ENCODE data around the gene NTMT1. TPM values are rescaled to one million over a fixed set of nuclear protein-coding genes. Genes with fewer than 3 reads are reported as not detected.

NTMT1 gene
- total RNA-seq, 1 donor from 2014 or later: 40.8 TPM

DNA sequence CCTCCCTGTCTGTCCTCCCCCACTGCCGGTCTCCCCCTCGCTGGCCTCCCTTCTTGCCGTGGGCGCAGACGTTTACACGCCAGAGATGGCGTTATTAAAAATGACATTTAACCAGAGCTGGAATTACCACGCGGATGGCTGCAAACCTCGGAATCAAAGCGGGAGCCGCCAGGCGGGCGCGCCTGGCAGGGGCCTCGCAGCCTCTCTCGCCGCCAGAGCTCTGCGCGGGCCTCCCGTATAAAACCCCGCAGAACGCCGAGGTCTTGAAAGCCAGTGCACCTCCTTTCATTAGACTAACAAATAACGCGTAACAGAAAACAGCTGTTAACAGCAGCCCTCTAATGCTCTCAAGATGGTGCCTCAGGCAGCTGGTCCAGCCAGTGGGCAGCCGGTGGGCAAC, 49.7 kb downstream of the NTMT1 start:
- Histone ChIP-seq H3K4me3 (ENCODE audit: low read depth, low read length) (no peak overlapping the region), H3K27me3 (ENCODE audit: control insufficient read depth, insufficient read depth, low read length) (peaks cover 40% of the 10 kb centered on the region), H3K36me3 (ENCODE audit: control insufficient read depth, insufficient read depth, low read length) (no peaks in the 10 kb centered on the region)
- TF ChIP-seq, protein P1, sequence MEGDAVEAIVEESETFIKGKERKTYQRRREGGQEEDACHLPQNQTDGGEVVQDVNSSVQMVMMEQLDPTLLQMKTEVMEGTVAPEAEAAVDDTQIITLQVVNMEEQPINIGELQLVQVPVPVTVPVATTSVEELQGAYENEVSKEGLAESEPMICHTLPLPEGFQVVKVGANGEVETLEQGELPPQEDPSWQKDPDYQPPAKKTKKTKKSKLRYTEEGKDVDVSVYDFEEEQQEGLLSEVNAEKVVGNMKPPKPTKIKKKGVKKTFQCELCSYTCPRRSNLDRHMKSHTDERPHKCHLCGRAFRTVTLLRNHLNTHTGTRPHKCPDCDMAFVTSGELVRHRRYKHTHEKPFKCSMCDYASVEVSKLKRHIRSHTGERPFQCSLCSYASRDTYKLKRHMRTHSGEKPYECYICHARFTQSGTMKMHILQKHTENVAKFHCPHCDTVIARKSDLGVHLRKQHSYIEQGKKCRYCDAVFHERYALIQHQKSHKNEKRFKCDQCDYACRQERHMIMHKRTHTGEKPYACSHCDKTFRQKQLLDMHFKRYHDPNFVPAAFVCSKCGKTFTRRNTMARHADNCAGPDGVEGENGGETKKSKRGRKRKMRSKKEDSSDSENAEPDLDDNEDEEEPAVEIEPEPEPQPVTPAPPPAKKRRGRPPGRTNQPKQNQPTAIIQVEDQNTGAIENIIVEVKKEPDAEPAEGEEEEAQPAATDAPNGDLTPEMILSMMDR (IDR thresholded peaks at IDR 0.05; ENCODE audit: insufficient read depth, low read length, severe bottlenecking): no peak
- no peak for DNase-seq (ENCODE audit: low read depth)
- FAIRE-seq: no peak

GRCh38 chr9:129676287-129676686, 50.3 kb downstream of the NTMT1 start:
- H3K27me3 ChIP-seq (ENCODE audit: control insufficient read depth, insufficient read depth, low read length): peaks cover 40% of the 10 kb centered on the region
- DNase-seq (ENCODE audit: low read depth) (no peak), FAIRE-seq (no peak)
- H3K4me3 ChIP-seq (ENCODE audit: low read depth, low read length): no peak overlapping the region
- TF ChIP-seq, protein P1 (IDR thresholded peaks at IDR 0.05; ENCODE audit: insufficient read depth, low read length, severe bottlenecking): no peak
- no peaks in the 10 kb centered on the region for H3K36me3 ChIP-seq (ENCODE audit: control insufficient read depth, insufficient read depth, low read length)

GRCh38 chr9:129676975-129677374, 51.0 kb downstream of the NTMT1 start:
- Histone ChIP-seq H3K27me3 (ENCODE audit: control insufficient read depth, insufficient read depth, low read length) (peaks cover 40% of the 10 kb centered on the region), H3K4me3 (ENCODE audit: low read depth, low read length) (no peak overlapping the region), H3K36me3 (ENCODE audit: control insufficient read depth, insufficient read depth, low read length) (no peaks in the 10 kb centered on the region)
- TF ChIP-seq, protein P1 (IDR thresholded peaks at IDR 0.05; ENCODE audit: insufficient read depth, low read length, severe bottlenecking): no peak
- FAIRE-seq: no peak
- no peak for DNase-seq (ENCODE audit: low read depth)

DNA sequence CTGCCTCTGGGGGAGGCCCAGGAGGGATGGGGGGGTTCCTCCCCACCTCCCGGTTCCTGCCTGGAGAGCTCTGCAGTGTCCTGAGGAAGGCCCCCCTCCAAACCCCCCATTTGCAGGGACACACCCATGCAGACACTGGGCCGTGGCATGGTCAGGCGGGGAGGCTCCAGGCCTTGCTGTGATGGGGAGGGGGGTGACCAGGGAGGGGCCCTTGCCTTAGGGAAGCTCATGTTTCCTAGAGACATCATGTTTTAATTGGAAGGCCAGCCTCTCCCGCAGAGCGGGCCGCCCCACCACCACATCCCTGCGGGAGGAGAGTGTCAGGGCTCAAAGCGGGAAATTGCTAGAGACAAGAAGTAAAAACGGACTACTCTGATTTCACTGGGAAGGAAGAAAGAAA, 51.5 kb downstream of the NTMT1 start:
- FAIRE-seq (no peak), DNase-seq (ENCODE audit: low read depth) (no peak)
- Histone ChIP-seq H3K27me3 (ENCODE audit: control insufficient read depth, insufficient read depth, low read length) (peaks cover 40% of the 10 kb centered on the region), H3K4me3 (ENCODE audit: low read depth, low read length) (no peak overlapping the region), H3K36me3 (ENCODE audit: control insufficient read depth, insufficient read depth, low read length) (no peaks in the 10 kb centered on the region)
- TF ChIP-seq, protein P1 (IDR thresholded peaks at IDR 0.05; ENCODE audit: insufficient read depth, low read length, severe bottlenecking): no peak

DNA sequence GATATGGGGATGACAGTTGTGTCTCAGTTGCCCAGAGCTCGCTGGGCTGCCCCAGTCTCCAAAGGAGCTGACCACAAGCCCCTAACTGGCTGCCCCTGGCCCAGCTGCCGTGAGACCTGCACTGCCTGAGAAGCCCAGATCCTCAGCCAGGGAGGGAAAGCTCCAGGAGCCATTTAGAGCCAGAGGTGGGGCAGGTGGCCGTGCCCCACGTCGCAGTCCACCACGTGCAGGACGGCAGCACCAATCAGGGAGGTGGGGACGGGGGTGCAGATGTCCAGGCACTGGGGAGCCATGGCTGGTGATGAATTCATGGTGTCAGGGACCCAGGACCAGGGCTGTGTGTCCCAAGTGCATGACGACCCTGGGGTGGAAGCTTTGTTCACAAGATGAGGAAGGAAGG, 52.9 kb downstream of the NTMT1 start:
- Histone ChIP-seq H3K36me3 (ENCODE audit: control insufficient read depth, insufficient read depth, low read length) (no peaks in the 10 kb centered on the region), H3K27me3 (ENCODE audit: control insufficient read depth, insufficient read depth, low read length) (peaks cover 36% of the 10 kb centered on the region), H3K4me3 (ENCODE audit: low read depth, low read length) (no peak overlapping the region)
- TF ChIP-seq, protein P1 (IDR thresholded peaks at IDR 0.05; ENCODE audit: insufficient read depth, low read length, severe bottlenecking): no peak
- no peak for FAIRE-seq
- no peak for DNase-seq (ENCODE audit: low read depth)

DNA sequence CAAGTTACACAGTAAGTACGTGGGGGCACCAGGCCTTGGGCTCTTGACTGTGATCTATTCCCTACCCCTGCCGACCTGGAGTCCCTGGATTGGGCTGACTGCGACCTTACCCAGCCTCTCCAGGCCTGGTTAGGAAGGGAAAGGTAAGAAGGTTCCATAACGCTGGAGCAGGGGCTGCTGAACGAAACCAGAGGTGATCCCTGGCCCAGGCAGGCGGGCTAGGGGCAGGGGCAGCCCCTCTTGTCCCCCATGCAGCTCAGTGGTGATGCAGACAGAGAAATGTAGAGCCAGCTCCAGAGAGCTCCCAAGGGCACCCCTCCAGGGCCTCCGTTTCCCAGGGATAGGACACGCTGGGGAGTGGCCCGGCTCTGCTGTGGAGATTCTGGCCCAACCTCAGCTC, 53.6 kb downstream of the NTMT1 start:
- no peak for FAIRE-seq
- peaks cover 33% of the 10 kb centered on the region for H3K27me3 ChIP-seq (ENCODE audit: control insufficient read depth, insufficient read depth, low read length)

More for the DNA sequence above, 53.6 kb downstream of the NTMT1 start:
- TF ChIP-seq, protein P1 (IDR thresholded peaks at IDR 0.05; ENCODE audit: insufficient read depth, low read length, severe bottlenecking): no peak
- Histone ChIP-seq H3K4me3 (ENCODE audit: low read depth, low read length) (no peak overlapping the region), H3K36me3 (ENCODE audit: control insufficient read depth, insufficient read depth, low read length) (no peaks in the 10 kb centered on the region)
- DNase-seq (ENCODE audit: low read depth): no peak
